ENCODE measurements around the gene CFAP61.
A peak's percentile ranks its signal among the peaks of the same experiment; 100 is the strongest.
"Not testable (repeated sequence)": the region's sequence is repeated elsewhere in the genome, so short reads cannot be mapped to it uniquely, and the experiment has no call there.

Gene CFAP61

GRCh38 chr20:20338133-20338730, 285.9 kb downstream of the CFAP61 start:
- no peak for DNase-seq

DNA sequence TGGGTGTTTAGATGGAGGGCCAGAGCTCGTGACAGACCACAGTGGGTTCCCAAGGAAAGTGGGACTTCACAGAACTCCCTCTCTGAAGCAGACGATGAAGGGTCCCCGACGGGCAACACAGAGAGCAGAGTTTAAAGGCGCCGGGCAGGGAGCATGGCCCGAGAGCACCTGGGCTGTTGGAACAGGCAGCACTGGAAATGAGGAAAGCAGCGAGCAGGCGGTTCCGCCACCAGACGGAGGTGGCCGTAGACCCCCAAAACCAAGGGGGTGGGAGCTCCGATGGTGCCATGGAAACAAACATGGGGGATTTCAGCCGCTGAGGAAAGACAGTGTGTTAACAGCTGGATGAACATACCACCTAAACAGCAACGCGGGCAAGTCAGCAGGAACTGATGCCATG, 288.1 kb downstream of the CFAP61 start:
- no peak for DNase-seq

- no peak for DNase-seq
Measured at GRCh38 chr20:20341371-20341770, 289.0 kb downstream of the CFAP61 start.

DNA sequence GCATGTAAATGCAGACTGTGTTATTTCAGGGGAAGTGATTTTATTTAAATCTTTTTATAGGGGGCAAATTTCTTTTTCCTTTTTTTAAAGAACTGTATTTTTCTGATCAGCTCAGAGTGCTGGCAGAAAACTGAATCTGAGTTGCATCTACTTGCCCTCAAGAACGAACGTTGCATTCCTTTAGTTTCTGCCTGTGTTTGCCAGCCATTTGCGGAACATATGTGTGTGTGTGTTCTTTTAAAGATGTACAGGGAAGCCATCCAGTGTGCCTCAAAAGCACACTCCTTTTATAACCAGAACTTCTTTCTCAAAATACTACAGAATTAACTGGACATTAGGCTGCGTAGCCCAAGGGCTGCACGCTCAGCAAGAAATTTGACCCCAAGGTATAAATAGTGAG, 289.7 kb downstream of the CFAP61 start:
- no peak for DNase-seq

DNA sequence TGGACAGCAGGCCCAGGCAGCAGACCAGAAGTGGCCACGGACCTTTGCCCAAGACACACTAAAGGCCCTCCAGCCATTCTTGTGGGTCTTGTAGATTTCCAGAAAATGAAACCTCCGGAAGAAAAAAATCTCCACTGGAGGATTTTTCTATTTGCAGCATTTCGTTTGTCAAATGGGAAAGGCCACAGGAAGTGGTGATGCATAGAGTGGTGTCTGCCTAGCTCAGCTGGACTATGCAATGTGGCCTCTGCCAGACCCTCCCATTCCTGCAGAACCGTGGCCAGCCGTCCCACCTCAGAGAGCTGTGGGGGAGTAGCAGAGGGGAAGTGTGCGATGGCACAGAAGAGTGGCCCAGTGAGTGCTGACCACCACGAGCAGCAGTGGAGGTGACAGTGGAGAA, 291.6 kb downstream of the CFAP61 start:
- no peak for DNase-seq

- DNase-seq = no peak
Measured at GRCh38 chr20:20344476-20344875, 292.1 kb downstream of the CFAP61 start.

DNA sequence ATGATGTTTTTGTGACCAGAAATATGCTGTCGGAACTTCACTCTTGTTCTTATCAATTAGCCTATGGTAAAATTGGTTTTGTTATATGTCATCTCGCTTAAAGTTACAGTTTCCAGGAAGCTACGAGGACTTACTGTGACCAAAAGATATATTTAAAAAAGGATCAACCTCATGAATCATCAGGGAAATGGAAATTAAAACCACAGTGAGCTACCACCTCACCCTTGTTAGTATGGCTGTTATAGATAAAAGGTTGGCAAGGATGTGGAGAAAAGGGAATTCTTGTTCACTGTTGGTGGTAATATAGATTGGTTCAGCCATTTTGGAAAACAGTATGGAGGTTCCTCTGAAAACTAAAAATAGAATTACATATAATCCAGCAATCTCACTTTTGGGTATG, 301.2 kb downstream of the CFAP61 start:
- no peak for DNase-seq

GRCh38 chr20:20355503-20355902, 303.2 kb downstream of the CFAP61 start:
- not testable (repeated sequence) for DNase-seq

- DNase-seq = no peak
Measured at GRCh38 chr20:20358801-20359200, 306.5 kb downstream of the CFAP61 start.

- no peak for DNase-seq
Measured at GRCh38 chr20:20359628-20360027, 307.3 kb downstream of the CFAP61 start.

GRCh38 chr20:20360464-20360863, 308.1 kb downstream of the CFAP61 start:
- DNase-seq = peak; percentile 50 to 60

DNA sequence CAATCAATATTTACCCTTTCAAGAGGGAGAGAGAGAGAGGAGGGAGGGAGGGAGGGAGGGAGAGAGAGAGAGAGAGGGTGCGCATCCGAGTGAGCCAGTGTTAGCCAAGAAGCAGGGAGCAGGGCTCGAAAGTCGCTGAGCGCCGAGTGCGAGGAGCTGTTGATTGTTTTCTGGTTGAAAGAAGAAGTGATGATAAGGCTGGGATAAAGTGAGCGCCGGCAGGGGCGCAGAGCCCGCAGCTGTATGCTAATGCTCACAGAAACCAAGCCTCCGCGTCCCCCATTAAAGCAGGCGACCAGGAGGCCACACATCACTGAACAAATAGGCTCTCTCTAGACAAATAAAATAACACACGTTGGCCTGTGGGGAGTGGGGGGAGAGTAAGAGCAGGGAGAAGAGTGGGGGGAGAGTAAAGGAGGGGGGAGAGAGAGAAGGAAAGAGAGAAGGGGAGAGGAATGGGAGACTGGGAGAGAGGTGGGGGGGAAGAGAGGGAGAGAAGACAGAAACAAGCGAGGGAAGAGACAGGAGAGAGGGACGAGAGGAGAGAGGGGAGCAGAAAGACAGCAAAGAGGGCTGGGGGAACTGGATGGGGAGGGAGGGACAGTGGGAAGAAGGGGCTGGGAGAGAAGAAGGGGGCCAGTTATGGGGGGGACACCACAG, 310.6 kb downstream of the CFAP61 start:
- DNase-seq = peak; percentile 28 to 32

DNA sequence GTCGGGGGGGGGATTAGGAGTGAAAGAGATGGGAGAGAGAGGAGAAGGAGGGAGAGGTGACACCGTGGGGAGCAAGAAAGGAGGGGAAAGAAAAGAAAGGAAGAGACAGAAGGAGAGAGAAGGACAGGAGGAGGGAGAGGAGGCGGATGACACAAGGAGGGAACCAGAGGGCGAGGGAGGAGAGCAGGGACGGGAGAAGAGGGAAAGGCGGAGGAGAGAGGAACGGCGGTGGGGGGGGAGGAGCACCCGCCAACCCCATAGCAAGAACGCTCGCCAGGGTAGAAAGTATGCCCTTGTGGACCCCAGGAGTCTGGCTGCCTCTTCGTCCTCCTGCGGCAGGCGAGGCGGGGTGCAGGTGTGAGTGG, 311.1 kb downstream of the CFAP61 start:
- no peak for DNase-seq

DNA sequence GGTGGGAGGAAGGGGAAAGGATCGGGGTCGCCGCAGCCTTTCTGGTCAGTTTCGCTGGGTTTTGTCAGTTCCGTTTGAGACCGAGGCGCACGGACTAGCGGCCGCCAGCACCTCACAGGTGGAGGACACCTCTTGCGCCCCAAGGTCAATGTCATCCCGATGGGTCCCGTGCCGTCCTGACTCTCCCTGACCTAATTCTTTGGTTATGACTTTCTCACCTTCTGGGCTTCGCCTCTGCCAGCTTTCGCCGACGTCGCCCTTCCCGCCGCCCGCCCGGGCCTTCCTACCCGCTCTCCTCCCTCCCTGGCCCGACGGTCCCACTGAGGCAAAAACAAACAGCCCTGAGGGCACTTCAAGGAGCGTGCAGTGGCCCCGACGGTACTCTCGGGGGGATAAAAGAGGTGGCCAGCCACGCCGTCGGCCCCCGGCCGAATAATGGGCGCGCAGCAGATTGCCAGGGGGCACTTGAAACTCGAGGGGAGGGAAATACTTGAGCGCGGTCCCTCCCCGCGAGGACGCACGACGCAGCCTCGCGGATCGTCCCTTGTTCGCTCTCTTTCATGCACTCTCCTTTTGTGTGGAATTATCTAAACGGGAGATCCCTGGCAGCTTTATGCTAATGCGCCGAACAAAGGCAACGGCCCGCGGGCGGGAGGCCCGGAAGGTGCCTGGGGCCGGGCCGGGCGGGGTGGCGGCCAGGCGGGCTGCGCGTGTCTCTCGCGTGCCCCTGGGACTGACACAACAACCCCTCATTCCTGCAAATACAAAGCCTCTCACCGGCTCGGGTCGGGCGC, 311.7 kb downstream of the CFAP61 start:
- DNase-seq = peak; percentile 51 to 52

GRCh38 chr20:20364593-20365479, 312.5 kb downstream of the CFAP61 start:
- DNase-seq = peak; percentile 39 to 51

DNA sequence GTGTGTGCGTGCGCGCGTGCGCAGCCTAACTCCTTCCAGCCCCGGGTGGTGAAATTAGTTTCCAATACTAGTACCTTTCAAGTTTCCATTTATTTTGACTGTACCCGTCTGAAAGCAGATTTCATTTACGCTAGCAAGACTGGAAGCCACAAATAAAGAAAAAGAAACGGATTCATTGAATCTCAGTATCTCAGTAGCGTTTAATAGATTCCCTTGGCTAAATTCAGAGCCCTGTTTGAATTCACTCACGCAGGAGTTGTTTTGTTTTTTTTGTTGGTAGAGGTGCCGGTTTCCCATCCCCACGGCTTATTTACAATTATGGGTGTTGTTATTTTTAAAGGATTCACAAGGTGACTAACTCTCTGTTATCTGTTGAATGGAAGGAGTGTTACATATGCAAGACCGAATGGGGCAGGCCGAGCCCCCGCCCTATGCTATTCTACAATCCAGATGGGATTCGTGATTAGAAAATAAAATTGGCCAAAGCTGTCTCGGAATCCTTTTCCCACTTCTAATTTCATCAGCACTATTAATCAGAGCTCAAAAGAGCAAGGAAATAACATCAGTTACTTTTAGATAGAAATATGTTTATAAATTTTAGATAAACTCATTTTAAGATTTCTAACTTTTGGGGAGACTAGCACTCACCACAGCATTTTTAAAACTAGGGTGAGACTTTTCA, 313.3 kb downstream of the CFAP61 start:
- DNase-seq = no peak

DNA sequence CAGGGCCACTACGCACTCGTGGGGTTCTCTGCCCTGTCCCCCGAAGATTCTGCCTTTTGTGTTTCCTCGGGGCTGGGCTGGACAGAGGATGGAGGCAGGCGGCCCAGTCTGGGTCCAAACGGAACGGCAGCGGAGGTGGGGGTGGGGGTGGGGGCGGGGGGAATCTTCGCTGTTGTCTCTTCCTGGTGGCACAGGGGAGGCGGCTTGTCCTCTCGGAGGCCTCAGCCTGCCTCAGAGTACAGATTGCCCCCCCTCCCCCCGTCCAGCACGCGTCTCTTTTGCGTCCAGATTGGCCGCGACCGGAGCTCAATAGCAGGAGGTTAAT, 314.2 kb downstream of the CFAP61 start:
- no peak for DNase-seq

DNA sequence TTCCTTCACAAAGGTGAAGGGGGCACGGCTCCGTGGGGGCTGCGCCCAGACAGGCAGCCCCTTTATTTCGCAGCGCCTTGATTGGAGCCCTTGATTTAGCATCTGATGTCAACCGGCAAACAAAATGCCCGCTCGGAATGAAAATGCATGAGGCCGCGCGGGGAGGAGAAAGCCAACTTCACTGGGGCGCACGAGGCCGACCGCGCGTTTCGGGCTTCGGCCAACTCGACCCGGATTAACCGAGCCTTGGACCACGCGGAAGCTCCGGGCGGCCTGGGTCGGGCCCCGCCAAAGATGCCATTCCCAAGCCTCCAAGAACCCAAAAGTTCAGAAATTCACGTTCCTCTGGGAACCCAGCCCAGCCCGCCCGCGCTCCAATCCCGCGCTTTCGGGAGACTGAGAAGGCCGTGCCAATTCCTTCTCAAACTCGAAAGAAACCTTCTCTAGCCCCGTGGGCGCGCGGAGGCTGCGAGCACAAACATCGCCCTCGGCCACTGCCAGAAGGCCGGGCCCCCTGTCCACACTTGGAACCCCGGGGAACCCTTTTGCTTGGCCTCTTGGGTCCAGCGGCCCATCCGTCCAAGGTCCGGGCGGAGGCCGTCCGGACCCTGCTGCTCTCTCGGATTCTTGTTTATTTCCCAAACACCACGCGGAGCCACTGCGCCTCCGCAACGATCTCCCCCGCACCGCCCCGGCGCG, 314.7 kb downstream of the CFAP61 start:
- DNase-seq = peak; percentile 36 to 47

- peak; percentile 61 to 63 for DNase-seq
Measured at GRCh38 chr20:20367575-20368417, 315.5 kb downstream of the CFAP61 start, which contains the start of gene INSM1. Gene INSM1, plus strand, starts transcription at chr20:20368104. Its CDS starts 164 bp downstream, at chr20:20368268.

DNA sequence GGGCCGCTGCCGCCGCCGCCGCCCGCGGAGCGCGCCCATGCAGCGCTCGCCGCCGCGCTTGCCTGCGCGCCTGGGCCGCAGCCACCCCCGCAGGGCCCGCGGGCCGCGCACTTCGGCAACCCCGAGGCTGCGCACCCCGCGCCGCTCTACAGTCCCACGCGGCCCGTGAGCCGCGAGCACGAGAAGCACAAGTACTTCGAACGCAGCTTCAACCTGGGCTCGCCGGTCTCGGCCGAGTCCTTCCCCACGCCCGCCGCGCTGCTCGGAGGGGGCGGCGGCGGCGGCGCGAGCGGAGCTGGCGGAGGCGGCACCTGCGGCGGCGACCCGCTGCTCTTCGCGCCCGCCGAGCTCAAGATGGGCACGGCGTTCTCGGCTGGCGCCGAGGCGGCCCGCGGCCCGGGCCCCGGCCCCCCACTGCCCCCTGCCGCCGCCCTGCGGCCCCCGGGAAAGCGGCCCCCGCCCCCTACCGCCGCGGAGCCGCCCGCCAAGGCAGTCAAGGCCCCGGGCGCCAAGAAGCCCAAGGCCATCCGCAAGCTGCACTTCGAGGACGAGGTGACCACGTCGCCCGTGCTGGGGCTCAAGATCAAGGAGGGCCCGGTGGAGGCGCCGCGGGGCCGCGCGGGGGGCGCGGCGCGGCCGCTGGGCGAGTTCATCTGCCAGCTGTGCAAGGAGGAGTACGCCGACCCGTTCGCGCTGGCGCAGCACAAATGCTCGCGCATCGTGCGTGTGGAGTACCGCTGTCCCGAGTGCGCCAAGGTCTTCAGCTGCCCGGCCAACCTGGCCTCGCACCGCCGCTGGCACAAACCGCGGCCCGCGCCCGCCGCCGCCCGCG, 316.3 kb downstream of the CFAP61 start:
- DNase-seq = peak; percentile 47 to 61
